Measurements from ENCODE around the gene E2F6.

Gene E2F6, protein sequence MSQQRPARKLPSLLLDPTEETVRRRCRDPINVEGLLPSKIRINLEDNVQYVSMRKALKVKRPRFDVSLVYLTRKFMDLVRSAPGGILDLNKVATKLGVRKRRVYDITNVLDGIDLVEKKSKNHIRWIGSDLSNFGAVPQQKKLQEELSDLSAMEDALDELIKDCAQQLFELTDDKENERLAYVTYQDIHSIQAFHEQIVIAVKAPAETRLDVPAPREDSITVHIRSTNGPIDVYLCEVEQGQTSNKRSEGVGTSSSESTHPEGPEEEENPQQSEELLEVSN

DNA sequence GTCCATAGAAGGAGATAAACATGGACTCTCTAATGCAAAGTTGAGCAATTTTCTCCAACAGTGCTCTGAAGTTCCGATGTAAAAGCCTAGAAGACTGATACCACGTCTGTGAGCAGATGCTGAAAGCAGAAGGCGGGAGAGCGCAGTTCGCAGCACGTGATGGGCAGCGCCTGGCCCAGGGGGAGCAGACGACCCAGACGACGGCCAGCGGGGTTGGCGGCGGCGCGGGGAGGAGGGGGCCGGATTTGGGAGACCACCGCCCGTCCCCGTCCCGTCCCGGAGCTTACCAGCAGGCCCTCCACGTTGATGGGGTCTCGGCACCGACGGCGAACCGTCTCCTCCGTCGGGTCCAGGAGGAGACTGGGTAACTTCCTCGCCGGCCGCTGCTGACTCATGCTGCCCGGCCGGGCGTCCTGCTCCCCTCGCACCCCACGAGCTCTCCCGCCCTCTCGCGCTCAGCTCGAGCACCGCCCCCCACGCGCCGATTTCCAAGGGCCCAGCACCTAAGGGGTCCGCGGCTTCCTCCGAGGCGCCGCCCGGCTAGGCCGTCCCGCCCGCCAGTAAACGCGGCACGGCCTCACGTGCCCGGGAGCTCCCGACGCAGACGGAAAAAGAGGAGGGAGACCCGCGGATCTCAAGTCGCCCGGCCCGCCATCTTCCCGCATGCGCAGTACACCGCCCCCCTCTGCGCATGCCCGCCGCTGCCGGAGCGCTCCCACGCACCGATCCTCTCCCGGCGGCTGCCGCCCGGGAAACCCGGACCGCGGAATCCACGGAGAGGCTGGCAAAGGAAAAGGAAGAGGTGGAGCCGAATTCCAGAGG is at the start of gene E2F6:
Gene E2F6 (minus strand): TSS at position 677 of the 822 bp plus-strand sequence. CDS start 282 bp downstream, at position 395.
- peak; percentile 85 for DNase-seq (ENCODE audit: low read depth)

DNA sequence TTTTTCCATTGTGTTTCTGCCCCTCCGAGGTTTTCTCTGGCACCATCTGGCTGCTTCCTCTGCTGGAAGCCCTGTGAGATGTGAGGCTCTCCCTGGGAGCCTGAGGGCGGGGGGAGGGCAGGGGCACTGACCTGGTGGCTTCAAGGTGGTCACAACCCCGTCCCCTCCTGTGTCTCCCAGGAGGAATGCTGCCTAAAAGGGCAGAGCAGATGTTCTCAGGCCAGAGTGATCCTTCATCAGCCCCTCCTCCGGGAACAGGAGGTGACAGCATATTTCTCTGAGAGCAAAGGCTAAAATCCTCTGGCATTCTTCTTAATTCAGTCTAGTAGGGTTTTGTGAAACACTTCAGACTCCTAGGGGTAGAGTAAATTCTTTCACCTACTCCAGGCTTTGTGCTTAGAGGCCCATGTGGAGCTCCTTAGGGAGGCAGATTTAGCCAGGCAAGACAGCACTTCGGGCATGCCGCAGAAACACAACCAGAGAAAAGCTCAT is 49.6 kb upstream of the E2F6 start:
- DNase-seq (ENCODE audit: low read depth), result no peak

DNA sequence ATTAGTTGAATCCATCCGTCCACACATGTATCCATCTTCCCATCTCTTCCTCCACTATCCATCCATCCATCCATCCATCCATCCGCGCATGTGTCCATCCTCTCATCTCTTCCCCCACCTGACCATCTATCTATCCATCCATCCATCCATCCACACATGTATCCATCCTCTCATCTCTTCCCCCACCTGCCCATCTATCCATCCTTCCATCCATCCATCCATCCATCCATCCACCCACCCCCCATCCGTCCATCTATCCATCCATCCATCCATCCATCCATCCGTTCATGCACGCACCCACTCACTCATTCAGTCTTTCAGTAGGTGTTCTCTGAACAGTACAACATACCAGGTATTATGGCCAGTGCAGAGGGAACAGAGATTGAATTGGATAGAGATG is 48.9 kb upstream of the E2F6 start:
- DNase-seq (ENCODE audit: low read depth), result no peak

DNA sequence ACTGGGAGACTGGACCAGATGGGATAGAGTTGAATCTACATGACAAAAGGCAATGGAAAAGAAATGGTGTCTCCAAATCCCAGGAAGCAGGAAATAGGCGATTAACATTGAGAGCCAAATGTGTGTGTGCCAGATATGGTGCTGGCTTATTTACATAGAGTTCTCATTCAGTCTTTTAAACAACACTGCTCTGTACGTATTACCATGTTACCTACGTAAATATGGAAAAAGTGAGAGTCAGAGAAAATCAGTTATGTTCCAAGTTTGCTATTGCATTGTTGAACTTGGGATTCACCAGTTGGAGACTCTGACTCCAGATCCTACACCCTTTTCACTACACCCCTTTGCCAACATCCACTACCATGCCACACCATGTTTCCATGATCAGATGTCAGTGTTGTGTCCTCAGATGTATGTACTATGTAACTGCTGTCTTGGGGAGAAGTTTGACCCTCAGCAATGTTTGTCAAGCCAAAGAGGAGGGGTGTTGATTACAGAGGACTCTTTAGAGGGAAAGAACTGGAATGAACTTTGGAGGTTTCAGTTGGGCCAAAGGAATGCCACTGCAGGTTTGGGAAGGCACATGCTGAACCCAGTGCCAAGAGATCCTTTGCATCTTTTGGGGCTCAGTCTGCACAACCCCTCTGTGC is 48.2 kb upstream of the E2F6 start:
- DNase-seq (ENCODE audit: low read depth), result no peak

DNA sequence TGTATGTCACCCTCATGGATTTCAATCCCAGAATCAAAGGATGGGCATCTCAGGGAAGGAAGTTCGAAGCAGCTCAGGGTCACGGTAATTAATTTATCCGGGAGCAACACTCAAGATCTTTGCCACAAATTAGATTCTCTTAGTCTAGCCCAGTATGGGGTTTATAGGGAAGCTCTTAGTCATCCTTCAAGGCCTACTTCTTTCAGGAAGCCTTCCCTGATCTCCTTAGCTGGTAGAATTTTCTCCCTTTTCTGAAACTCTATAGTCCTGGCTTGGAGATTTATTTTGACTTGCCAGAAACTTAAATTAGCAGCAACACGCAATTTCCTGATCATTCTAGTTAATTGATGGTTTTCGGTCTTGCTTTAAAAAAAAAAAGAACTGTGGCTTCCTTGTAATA is 47.4 kb upstream of the E2F6 start:
- no peak for DNase-seq (ENCODE audit: low read depth)

DNA sequence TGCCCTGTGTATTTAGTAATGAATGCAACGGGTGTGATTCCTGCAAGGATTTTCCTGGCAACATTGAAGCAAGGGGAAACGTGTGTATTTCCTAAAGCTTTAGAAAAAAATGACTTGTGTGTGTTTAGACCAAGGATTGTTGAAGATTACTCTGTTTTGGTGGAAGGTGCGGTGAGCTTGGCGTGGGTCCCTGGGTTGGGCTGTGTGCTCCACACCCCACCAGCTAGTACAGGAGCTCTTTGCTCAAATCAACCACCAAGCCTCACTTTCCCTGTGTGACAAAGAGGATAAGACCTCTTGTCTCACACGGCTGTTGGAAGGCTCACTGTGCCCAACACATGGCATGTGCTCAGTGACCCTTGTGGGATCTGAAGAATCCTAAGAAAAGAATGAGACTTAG is 46.5 kb upstream of the E2F6 start:
- DNase-seq (ENCODE audit: low read depth), result no peak

DNA sequence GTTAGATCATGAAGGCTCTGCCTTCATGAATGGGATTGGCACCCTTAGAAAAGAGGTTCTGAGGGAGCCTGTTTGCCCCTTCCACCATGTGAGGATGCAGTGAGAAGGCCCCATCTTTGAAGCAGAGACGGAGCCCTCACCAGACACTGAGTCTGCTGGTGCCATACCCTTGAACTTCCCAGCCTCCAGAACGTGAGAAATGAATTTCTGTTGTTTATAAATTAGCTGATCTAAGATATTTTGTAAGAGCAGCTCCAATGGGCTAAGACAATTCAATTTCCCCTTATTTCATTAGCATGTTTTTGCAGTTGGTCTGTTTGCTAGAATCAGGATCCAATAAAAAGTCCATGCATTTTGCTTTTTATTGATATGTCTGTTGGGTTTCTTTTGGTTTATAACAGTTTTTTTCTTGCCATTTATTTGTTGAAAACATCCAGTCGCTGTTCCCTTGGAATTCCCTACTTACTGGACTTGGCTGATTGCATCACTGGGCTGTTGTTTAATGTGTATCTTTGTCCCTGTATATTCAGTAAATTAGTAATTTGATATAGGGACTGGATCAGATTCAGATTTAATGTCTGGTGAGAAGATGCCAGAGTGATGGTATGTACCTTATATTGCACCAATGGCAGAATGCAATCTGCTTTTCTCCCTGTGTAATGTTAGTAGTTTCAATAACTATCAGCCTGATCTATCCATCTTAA is 43.8 kb upstream of the E2F6 start:
- DNase-seq (ENCODE audit: low read depth), result no peak

DNA sequence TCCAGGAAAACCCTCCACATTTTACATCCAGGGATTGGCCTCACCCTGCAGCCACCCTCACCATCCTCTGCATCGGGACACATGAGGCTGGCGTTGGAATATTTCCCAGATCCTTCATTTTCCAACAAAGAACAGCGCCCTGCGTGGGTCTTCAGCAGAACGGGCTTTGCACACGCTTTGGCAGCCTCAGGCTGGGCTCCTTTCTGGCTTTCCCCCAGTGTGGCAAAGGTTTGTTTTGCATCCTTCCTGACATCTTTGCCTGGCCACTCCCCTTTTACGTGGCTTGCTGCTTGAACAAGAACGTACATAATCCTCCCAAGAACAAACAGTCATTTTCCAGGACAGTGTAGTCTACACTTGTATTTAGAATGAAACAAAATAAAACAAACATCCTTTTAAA is 42.3 kb upstream of the E2F6 start:
- DNase-seq (ENCODE audit: low read depth), result no peak

DNA sequence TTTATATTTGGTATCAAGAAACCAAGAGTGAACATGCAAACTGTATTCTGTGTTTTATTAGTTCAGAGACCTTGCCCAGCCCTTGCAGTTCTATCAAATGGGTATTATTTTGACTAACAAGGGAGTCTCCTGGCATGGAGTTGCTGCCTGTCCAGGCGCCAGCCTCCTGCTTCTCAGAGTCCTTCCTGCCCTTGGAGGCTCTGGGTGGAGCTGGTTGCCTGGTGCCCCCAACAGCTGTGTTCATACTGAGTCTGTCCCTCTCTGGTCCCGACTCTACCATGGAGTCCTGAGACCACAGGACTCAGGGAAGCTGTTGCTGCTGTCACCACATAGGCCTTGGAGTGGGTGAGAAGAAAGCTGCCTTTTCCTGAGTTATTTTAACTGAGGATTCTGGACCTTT is 41.6 kb upstream of the E2F6 start:
- DNase-seq (ENCODE audit: low read depth), result no peak

DNA sequence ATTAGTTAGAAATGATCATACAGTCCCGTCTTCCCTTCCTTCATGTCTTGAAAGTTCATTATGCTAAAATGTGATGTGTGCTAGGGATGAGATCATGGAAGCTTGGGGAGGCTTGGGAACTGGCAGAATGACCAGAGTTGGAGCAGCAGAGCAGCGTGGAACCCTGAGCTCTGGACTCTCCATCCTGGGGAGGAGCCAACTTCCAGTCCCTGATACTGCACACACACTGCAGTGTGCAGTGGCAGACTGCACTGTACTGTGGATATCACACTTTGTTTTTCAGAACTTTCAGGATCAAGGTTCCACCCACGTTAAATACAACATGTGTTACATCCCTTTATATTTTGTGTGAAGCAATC is 40.6 kb upstream of the E2F6 start:
- no peak for DNase-seq (ENCODE audit: low read depth)

DNA sequence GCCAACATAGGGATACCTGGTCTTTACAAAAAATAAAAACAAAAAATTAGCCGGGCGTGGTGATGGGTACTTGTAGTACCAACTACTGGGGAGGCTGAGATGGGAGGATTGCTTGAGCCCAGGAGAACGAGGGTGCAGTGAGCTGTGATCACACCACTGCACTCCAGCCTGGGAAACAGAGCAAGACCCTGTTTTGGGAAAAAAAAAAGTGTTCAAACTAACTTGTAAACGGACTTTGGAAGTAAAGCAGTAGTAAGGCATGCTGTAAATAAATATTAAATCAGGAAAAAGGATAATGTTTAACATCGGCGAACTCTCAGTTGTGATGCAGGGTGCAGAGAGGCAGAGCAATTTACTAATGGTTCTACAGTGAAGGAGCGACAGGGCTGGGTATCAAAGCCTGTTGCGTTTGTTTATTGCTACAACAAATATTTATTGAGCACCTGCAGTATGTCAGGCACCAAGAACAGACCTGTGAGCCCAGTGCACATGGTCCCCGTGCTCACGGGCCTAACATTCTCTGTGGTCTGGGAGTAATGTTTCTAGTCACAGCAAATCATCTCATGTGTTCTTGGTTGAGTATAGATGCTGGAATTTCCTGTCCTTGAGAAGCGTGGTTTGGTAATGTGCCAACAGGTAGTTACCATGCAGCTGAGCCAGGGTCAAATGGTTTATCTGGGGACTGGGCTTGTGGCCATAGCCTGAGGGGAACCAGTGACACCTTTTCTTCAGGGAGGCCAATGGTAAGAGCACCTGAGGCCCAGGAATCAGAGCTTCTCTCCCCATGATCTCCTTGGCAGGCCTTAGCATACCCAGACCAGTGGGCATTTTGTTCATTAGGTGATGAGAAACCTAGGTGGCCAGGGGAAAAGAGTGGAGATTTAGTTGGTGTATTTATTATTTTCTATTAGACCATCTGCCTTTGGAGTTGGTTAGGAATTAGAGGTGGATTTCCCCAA is 40.0 kb upstream of the E2F6 start:
- no peak for DNase-seq (ENCODE audit: low read depth)

DNA sequence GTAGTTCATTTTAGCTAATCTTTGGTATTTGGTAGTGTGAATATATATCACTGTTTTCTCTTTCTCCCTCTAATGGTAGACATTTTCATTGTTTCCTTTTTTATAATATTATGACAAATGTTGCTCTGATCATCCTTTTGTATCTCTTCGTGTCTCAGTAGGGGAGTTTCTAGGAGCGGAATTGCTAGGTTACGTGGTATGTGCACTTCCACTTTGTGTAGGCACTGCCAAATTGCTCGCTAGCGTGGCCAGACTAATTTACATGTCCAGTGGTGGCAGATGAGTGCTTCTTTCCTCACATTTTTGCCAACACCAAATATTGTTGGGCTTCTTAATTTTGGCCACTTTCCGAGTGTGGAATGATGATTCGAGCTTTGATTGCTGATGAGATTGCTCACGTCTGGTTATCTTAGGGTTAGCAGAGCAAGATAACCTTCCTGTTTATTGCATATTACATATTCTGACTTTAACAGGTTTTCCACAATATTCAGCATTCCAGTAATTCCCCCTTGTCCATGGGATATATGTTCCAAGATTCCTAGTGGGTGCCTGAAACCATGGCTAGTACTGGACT is 37.5 kb upstream of the E2F6 start:
- DNase-seq (ENCODE audit: low read depth), result no peak

DNA sequence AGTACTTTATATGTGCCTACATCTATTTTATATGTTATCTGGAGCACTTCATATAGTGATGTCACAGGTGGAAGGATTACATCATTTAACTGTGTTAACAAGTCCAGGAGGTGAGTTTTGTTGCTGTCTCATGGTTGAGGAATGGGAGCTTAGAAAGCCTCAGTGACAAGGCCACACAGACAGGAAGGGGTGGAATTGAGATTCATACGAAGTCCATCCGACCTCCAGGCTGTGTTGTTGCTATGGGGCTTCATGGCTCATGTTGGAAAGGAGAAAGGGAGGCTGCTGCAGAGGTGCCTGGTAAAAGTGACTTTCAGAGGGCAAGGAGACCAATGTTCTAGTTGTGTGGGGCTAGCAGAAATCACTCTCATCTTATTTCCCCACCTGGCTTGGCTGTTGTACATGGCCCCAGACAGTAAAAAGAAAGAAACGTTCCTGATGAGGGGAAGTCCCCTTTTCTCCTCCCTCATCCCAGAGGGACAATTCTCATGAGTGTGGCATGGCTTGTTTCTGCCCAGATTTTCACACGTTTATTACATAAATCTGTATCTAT is 36.9 kb upstream of the E2F6 start:
- DNase-seq (ENCODE audit: low read depth), result no peak

DNA sequence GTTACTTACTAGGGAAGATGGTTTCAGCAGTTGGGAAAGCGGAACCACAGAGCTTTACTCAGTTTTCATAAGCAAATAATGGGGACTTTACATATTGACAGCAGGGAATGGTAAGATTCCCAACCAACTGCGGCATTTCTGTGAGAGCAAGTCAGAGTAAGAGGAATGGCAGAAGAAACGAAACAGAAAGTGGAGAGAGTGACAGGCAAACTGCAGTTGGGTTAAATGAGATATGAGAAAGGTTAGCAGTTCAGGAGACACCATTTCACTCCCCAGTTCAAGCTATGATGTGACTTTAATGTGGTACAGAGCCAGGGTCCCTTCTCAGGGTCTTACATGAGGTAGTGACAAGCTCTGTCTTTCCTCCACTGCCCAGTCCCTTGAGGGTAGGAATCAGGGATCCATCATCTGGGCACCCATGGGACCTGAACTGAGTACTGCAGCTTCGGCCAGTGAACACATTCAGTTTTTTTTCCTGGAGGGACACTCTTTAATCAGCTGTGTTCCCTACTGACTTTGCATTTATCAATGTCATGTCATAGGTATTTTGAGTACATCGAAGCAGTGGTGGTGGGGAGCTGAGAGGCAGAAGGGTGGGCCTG is 34.8 kb upstream of the E2F6 start:
- no peak for DNase-seq (ENCODE audit: low read depth)

DNA sequence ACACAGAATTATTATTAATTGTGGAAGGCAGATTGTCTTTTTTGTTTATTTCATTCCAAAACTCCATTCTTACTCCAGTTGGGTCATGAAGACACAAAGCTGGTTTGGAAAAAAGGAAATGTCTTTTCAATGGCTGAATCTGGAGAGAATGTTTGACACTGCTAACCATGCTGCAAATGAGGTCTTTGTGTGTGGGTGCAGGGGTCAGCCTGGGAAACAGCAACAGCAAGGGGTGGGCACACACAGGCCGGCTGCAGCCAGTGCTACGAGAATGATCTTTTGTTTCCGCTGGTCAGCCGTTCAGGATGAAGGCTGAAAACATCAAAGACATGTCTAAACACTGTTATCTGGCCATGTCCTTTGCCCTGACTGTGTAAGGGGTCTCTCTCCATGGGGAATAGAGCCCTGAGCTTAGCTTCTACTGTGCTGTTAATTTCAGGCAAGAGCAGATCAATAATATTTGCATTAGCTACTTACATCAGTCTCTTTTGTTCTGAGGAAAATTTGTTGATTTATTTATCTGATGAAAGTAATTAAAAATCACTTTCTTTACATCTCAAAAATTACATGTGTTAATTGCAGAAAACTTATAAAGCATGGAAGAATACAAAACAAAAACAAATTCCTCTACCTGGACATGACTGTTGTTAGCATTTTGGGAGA is 33.3 kb upstream of the E2F6 start:
- no peak for DNase-seq (ENCODE audit: low read depth)

DNA sequence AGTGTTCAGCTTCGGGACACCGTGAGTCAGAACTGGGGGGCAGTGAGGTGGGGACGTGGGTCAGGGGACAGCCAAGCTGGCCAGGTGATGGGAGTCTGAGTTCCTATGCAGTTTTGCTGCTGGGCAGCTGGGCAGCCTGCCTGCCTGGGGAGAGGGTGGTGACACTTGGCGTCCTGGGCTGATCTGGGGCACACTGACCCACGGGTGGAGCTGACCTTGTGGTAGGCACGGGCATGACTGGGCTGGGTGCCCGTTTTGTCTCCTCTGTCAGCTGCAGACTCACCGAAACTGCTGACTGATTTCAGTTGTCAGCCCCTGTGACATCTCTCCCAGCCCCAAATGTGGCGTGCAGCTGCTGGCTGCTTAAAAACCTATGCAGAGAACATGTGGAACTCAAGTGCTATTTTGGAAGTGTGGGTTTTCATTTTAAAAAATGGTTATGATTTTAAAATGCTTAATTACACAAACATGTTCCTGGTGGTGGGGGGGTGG is 32.6 kb upstream of the E2F6 start:
- DNase-seq (ENCODE audit: low read depth), result no peak

DNA sequence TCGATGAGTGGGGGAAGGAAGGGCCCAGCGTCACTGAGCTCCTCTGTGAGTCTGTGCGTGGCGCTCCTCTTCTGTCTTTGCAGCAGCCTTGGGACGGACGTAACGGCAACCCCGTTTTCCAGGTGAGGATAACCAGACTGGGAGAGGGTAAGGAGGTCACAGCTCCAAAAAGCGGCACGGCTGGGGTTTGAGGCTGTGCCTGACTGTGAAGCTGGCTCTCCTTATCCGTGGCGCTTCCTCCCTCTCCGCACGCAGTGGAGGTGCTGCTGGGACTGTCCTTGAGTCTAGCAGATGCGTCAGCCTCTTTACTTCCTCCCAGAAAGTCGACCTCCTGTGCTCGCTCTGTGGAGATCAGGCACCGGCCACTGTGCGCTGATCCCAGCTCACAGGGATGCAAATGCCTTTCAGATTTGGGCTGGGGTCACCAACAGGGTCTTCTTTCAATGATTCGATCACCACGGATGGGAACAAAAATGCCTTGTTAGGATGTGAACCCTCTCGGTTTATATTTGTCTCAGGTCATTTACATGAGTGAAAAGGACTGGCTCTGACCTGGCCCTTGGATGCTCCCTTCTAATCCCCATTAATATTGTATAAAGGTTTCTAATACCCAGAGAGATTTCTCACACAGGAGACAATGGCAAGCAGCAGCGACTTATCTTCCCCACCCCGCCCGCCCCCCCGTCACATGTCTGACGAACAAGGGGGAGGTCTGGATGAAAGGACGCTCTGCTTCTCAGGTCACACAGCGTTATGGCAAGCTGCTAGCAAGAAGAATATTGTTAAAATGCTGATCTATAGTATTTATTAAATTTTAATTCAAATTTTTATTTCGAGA is 30.1 kb upstream of the E2F6 start:
- DNase-seq (ENCODE audit: low read depth), result no peak

DNA sequence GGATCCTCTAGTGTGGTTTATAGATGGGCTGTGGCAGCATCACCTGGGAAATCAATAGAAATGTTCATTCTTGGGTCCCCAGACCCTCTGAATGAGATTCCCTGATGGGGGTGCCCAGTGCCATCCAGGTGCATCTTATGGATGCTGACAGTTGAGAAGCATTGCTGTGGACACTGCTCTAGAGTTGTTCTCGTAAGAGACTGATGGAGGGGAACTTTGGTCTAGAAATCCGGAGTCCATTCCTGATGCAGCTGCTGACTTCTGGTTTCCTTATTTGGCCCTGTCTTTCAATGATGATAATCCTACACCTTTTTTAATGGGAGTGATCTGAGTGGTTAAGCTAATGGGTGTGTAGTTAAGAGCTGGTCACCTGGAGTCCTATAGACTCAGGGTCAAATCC is 28.3 kb upstream of the E2F6 start:
- no peak for DNase-seq (ENCODE audit: low read depth)

DNA sequence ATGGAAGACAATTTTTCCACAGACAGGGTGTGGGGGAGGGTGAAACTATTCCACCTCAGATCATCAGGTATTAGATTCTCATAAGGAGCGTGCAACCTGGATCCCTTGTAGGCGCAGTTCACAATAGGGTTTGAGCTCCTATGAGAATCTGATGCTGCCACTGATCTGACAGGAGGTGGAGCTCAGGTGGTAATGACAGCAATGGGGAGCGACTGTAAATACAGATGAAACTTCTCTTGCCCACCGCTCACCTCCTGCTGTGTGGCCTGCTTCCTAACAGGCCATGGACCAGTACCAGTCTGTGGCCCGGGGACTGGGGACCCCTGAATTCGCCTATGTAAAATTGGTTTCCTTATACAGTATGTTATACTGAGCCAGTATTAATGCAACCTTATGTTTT is 27.3 kb upstream of the E2F6 start:
- DNase-seq (ENCODE audit: low read depth), result no peak

Measured in CMK (cell line).